ENCODE data around the gene MTMR4.
A peak's percentile ranks its signal among the peaks of the same experiment; 100 is the strongest.
"Not testable (repeated sequence)": the region's sequence is repeated elsewhere in the genome, so short reads cannot be mapped to it uniquely, and the experiment has no call there.

The MTMR4 gene

DNA sequence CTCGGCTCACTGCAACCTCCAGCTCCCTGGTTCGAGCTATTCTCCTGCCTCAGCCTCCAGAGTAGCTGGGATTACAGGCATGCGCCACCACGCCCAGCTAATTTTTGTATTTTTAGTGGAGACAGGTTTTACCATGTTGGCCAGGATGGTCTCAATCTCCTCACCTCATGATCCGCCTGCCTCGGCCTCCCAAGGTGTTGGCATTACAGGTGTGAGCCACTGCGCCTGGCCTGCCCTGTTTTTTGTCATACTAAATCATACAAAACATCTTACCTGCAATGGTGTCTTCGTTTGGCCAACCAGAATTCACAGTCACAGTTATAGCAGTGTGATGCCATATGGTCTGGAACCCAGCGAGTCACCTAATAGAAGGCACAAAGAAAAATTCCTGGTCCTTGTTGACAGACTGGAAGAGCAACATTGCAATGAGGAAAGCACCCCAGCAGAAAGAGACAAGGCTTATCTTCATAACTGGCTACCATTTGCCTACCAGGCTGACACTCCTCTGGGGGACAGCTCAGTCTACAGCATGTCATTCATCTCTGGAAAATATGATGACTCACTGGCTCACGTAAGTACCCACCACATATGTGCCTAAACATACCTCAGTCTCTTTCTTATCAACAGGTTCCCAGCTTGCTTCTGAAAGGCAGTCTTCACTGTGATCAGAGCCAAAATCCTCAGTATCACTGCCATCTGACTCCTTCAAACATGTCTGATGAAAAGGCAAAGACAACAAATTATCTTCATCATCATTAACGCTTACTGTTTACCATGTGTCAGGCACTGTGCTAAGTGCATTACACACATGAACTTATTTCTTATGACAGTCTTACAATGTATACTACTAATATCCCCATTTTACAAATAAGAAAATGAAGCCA, 22.0 kb downstream of the MTMR4 start:
- no peak for DNase-seq (ENCODE audit: low read depth, low spot score)

DNA sequence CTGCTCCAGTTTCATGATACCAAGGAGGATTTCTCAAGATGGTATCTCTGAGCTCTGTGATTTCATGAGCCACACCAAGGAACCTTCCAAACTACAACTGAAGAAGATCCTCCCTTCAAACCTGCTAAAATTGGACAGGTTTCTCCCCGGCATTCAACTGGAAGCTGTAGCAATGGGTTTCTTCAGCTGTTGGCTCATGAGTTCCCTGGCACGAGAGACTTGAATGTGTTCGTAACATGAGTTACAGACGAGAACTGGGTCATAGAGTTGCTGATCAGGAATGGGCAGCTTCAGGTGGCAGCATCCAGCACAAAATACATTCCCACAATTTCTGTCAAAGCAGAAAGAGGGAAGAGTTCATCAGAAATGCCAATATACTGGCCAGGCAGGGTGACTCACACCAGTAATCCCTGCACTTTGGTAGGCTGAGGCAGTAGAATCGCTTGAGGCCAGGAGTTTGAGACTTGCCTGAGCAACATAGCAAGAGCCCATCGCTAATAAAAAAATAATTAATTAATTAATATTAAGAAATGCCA, 22.9 kb downstream of the MTMR4 start:
- no peak for DNase-seq (ENCODE audit: low read depth, low spot score)

DNA sequence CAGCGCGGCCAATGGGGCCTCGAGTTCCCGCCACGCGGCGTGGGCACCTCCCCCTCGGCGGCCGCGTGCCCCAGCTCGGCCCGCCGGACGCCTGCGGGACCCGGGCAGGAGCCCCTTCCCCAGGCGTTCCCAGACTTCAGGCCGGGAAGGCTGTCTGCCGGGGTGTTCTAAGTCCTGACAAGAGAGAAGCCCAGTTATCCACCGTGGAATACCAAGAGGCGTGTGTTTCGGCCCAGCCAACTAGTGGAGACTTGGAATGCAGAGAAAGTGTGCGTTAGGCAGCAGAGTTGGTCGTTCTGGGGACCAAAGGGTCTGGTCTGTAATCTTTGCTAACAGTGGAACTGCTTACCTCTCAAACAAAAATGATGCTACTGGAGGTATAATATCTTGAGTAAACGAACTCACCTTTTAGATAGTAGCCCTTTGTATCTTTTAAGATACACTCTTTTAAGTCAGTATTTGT, 26.0 kb downstream of the MTMR4 start:
- DNase-seq (ENCODE audit: low read depth, low spot score), result no peak

DNA sequence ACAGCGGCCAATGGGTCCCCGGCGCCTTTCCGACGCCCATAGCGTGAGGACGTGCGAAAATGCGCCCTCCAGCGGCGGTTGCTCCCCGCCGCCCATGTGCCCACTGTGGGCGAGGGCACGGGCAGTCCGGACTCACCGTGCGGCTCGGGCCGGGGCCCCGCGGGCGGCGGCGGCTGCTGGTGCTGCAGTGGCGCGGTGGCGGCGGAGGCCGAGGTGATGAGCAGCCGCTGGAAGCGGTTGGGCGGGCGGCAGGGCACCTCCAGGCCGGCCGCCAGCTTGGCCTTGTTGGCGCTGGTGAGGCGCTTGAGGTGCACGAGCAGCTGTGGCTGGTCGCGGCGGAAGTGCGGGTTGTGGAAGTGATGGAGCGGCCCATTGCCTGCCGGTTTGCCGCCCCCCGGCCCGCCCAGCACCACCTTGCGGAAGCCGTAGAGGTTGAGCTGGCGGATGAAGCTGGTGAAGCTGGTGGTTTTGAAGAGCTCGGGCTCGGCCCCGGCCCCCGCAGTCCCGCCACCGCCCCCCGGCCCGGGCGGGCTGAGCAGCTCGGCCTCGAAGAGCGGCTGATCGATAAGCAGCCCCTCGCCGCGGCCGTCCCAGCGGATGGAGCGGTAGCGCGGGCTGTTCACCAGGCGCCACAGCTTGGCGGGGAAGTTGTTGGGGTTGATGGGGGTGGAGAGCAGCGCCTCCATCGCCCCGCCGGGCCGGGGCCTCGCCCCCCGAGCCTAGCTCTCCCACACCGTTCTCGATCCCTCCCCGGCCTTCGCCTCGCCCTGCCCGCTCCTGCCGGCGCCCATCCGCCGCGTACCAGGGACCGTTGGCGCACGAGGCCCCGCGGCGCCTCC, 26.6 kb downstream of the MTMR4 start, which contains the start of gene HSF5:
Gene HSF5 (minus strand): TSS at position 820 of the 839 bp plus-strand sequence. CDS start 134 bp downstream, at position 686.
- no peak for DNase-seq (ENCODE audit: low read depth, low spot score)

DNA sequence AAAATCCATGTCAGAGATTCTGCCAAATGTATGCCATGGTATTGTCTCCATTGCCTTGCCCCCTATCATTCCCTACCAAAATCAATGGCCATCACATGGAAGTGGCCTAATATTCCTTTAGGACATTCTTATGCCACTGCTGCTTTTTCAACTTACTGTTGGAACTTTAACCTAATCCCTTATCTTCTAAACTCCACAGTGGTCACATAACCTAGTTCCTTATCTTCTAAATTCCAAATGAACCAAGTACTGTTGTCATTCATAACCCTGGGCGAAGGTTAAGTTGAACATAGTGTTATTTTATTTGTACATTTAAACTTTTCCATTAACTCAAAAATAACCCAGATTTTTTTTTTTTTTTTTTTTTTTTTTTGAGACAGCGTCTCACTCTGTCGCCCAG, 29.8 kb downstream of the MTMR4 start:
- no peak for DNase-seq (ENCODE audit: low read depth, low spot score)

DNA sequence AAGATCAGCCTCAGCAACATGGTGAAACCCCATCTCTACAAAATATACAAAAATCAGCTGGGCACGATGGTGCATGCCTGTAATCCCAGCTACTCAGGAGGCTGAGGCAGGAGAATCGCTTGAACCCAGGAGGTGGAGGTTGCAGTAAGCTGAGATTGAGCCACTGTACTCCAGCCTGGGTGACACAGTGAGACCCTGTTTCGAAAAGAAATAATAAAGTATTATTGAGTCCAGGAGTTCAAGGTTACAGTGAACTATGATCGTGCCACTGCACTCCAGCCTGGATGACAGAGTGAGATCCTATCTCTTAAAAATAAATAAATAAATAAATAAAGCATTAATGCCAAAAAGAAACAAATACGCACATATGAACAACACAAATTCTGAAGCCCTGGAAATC, 32.6 kb downstream of the MTMR4 start:
- DNase-seq (ENCODE audit: low read depth, low spot score), result not testable (repeated sequence)

DNA sequence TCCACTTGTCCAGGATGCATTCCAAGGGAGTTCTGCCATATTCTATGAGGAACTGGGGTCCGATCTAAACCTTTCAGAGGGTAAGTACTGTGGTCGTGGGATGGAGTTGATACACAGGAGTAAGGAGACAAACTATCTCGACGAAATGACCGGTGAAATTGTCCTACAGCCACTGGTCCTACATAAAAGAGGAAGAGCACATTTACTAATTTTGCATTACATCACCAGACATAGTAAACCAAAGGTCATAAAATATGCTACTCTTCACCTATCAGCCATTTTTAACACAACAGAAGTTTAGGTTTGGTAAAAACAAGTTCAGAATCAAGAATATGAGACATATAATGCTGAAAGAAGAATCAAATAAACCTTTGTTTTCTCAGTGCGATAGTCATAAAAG, 34.3 kb downstream of the MTMR4 start:
- no peak for DNase-seq (ENCODE audit: low read depth, low spot score)

DNA sequence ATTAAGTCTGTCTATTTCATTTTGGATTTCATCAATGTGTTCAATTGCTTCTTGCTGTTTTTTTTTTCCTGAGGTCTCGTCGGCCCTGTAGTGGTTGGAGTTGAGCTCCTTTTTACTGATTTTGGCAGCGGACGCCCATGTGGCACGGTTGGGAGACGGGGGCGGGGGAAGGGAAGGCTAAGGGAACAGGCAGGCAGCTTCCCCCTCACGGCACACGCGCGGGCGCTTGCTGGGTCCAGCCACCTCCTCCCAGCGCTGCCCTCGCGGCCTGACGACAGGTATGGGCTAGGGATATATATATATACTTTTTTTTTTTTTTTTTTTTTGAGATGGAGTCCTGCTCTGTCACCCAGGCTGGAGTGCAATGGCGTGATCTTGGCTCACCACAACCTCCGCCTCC, 37.6 kb downstream of the MTMR4 start:
- DNase-seq (ENCODE audit: low read depth, low spot score), result no peak

DNA sequence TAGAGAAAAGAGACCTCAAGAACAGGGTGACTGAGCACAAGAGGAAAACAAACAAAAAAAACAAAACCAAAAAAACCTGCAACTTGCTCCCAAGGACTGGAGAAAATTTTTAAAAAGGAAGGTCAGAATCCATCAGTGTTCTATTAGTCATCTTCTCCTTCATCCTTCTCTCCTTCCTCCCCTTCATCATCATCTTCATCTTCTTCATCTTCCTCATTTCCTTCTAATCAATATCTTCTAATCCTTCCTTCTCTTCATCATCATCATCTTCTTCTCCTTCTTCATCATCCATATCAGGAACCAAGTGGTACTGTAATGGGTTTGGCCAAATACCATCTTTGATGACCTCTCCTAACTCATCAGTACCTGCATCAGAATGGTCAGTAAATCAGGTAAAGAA, 38.5 kb downstream of the MTMR4 start:
- DNase-seq (ENCODE audit: low read depth, low spot score), result no peak

DNA sequence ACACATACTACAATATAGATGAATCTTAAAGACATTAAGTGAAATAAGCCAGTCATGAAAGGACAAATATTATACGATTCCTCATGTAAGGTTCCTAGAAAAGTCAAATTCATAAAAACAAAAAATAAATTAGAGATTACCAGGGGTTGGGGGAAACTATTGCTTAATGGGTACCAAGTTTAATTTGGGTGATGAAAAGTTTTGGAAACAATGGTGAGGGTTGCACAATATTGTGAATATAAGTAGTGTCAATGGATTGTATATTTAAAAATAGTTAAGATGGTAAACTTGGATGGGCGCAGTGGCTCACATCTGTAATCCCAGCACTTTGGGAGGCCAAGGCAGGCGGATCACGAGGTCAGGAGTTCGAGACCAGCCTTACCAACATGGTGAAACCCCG, 44.1 kb downstream of the MTMR4 start:
- DNase-seq (ENCODE audit: low read depth, low spot score), result no peak

DNA sequence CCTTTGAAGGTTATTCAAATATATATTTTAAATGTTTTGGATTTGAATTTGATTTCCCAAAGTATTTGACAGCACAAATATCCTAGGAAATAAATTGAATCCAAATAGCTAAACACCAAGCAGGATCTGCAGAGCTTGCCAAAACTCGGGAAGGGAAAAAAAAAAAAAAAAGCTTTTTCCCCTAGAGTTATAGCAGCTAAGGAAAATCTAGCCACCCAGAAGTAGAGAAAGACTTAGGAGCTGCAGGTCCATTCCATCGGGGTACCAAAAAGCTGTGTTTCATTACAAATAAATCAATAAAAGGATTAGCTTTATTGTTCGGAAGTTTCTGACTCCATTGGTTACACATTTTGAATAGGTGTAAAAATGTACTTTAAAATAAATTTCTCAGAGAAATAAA, 45.5 kb downstream of the MTMR4 start:
- DNase-seq (ENCODE audit: low read depth, low spot score), result no peak

DNA sequence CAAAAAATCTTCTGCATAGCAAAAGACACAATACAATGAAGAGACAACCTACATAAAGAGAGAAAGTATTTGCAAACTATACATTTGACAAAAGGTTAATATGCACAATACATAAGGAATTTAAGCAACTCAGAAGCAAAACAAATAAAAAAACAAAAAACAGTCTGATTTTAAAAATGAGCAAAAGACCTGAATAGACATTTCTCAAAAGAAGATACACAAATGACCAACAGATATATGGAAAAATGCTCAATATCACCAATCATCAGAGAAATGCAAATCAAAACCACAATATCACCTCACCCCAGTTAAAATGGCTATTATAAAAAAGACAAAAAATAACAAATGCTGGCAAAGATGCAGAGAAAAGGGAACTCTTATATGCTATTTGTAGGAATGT, 58.9 kb downstream of the MTMR4 start:
- DNase-seq (ENCODE audit: low read depth, low spot score), result no peak

DNA sequence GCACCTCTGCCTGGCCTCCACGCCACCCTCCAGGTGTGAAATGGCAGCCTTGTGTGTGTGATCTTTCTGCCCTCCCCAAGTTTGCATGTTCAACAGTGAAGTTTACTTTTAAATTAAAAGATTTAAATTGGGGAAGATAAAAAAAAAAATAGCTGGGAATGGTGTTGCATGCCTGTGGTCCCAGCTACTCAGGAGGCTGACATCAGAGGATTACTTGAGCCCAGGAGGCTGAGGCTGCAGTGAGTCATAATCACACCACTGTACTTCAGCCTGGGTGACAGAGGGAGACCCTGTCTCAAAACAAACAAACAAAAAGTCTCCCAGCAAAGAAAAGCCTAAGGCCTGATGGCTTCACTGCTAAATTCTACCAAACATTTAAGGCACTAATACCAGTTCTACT, 61.7 kb downstream of the MTMR4 start:
- DNase-seq (ENCODE audit: low read depth, low spot score), result no peak

DNA sequence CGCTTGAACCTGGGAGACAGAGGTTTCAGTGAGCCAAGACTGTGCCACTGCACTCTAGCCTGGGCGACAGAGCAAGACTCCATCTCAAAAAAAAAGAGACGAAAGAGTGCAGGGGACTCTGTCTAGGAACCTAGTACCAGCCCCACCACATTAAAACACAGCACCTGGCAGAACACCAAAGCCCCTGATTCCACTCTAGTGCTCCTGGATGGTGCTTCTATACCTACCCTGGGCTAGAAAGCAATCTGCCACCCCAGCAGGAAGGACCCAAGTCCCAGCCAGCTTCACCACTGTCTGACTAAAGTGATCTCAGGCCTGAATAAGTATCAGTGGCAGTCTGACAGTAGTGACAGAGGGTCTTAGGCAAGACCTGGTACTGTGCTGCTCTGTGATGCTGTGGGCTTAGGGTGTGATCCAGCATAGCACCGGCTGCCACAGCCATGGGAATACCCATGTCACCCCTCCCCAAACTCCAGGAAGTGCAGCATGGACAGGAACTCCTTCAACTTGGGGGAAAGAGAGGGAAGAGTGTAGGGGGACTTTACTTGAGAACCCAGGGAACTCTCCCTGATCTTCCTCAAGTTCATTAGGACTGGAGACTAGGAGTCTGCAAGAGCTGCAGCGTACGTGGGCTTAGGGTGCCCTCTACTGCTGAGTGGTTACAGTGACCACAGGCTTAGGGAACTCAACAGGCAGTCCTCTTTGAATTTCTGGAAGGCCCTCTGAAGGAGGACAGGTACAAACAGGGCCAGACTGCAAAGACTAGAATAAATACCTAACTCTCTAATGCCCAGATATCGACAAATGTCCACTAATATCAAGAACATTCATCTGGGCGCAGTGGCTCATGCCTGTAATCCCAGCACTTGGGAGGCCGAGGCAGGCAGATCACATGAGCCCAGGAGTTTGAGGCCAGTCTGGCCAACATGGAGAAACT, 67.1 kb downstream of the MTMR4 start:
- DNase-seq (ENCODE audit: low read depth, low spot score), result peak; percentile 53

DNA sequence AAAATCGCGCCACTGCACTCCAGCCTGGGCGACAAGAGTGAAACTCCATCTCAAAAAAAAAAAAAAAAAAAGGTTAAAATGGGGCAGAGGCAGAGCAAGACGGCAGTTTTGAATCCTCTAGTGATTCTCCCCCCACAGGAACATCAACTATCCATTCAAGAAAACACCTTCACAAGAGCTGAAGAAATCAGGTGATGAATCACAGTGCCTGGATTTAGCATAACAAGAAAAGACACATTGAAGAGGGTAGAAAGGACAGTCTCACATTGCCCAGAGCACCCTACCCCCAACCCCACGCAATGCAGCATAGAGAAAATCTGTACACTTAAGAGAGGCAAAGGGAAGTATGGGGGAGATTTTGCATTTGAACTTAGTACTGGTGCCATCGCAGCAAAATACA, 68.4 kb downstream of the MTMR4 start:
- no peak for DNase-seq (ENCODE audit: low read depth, low spot score)
